K562 (cell line): ENCODE results near the gene PFAS. TPM values are rescaled to one million over a fixed set of nuclear protein-coding genes. Genes with fewer than 3 reads are reported as not detected.
A peak's percentile ranks its signal among the peaks of the same experiment; 100 is the strongest.

Experiments
- ETS2 ChIP-seq: IDR thresholded peaks from 2 replicates; pipeline ENCODE4 v1.6.1; 2016; ENCODE audit warnings: borderline replicate concordance, missing genetic modification characterization, mild to moderate bottlenecking, moderate library complexity, missing compliant biosample characterization; ENCODE audit not compliant: poor library complexity, severe bottlenecking
- GTF2A2 ChIP-seq: IDR thresholded peaks from 2 replicates; pipeline ENCODE4 v1.6.1; 2016; ENCODE audit warnings: mild to moderate bottlenecking, missing genetic modification characterization, missing compliant biosample characterization
- HCFC1 ChIP-seq: IDR thresholded peaks from 2 replicates; pipeline ENCODE4 v1.6.1; 2012; ENCODE audit warnings: low read depth, low read length, improper control_type of control experiment
- MCM7 ChIP-seq, 2 experiments: fragments of 450-650 bp; IDR thresholded peaks; 2 replicates each; pipeline ENCODE4 v1.6.1; 2016 to 2018
- PKNOX1 ChIP-seq: fragments of 450-650 bp; IDR thresholded peaks from 2 replicates; pipeline ENCODE4 v1.6.1; 2016
- REST ChIP-seq, 2 experiments: fragments of 450-650 bp; formaldehyde crosslinking in 1 of 2; IDR thresholded peaks; 2 replicates each; pipeline versions ENCODE4 v1.4.0 to v1.6.1; 2014 to 2020; ENCODE audit warnings: mild to moderate bottlenecking in 2 of 2, borderline replicate concordance in 1 of 2, low read depth in 1 of 2
- TBP ChIP-seq: optimal IDR thresholded peaks from 2 replicates; pipeline ENCODE3; 2011; ENCODE audit warnings: low read depth, low read length, improper control_type of control experiment
- ZNF407 ChIP-seq: fragments of 450-650 bp; IDR thresholded peaks from 2 replicates; pipeline ENCODE4 v1.6.1; 2016; ENCODE audit warnings: low read depth
- polyA plus RNA-seq, 8 experiments: library from polyadenylated mRNA; depleted of rRNA in 4 of 8; stranded (reverse) in 5 of 8; unstranded in 3 of 8; fragments of >200 nt; fragmentation: Nextera tagmentation in 2 of 8; fragmentation: Illumina TruSeq in 1 of 8; extraction: Ambion mirVana in 2 of 8; extraction: Trizol in 1 of 8; gene quantifications; 2 replicates each; pipeline versions ENCODE4 v1.2.1 to v1.2.3, GENCODE V29; 2011 to 2014; ENCODE audit warnings: inconsistent platforms in 1 of 8, missing spikeins in 1 of 8
- total RNA-seq, 7 experiments: library from RNA; depleted of rRNA in 6 of 7; stranded (reverse); fragments of >200 nt in 6 of 7; fragmentation: Illumina TruSeq in 2 of 7; extraction: Trizol in 2 of 7; gene quantifications; 2 replicates each; pipeline versions ENCODE4 v1.2.1 to v1.2.3, GENCODE V29; 2011 to 2021; ENCODE audit warnings: low replicate concordance in 1 of 7

Gene PFAS
- total and polyA plus RNA-seq, 9 of the 15 experiments (the other 6 are each of a cell fraction or from before 2014, with no cell fraction given), result 11.6 to 131 (median 43.9) TPM

GRCh38 chr17:8226536-8227237 is 22.4 kb upstream of the PFAS start (continued):
- TF ChIP-seq ZNF407 (peak; percentile 69), MCM7 (IDR thresholded peaks at IDR 0.05) (no peak), GTF2A2 (tag) (no peak), ETS2 (tag) (no peak), PKNOX1 (peak; percentile 77), HCFC1 (no peak), TBP (peak; percentile 96), REST (IDR thresholded peaks at IDR 0.05; ENCODE audit: borderline replicate concordance) (peak; percentile 31; the same call in 1 of the 2 replicates), REST (CRISPR knock-in tag; IDR thresholded peaks at IDR 0.05; ENCODE audit: low read depth) (no peak)
